HEK293T (cell line): Measurements from ENCODE around the gene RNF220.

Experiments used
- CTCF ChIA-PET: fragments of 350-600 bp; formaldehyde crosslinking; extraction: SDS; loops from one replicate; lab custom pipeline; 2021; ENCODE audit warnings: antibody characterized with exemption, inconsistent platforms; lab: Yijun Ruan, JAX
- POLR2A ChIA-PET: fragments of 350-600 bp; formaldehyde crosslinking; extraction: SDS; loops from one replicate; lab custom pipeline; 2020; ENCODE audit warnings: antibody characterized with exemption, inconsistent platforms; lab: Yijun Ruan, JAX
- DNase-seq: peaks from one replicate; pipeline ENCODE4 v3.0.0; 2012; ENCODE audit warnings: mixed read lengths; ENCODE audit errors: extremely low spot score
- ARNT ChIP-seq: fragments of 450-650 bp; IDR thresholded peaks from 2 replicates; pipeline ENCODE4 v1.6.1; 2017; ENCODE audit warnings: mild to moderate bottlenecking
- BHLHE40 ChIP-seq: fragments of 450-650 bp; IDR thresholded peaks from 2 replicates; pipeline ENCODE4 v1.6.1; 2016; ENCODE audit warnings: mild to moderate bottlenecking, moderate library complexity, borderline replicate concordance
- CTBP1 ChIP-seq: fragments of 450-650 bp; IDR thresholded peaks from 2 replicates; pipeline ENCODE4 v1.6.1; 2016; ENCODE audit warnings: borderline replicate concordance
- ELF4 ChIP-seq: fragments of 450-650 bp; IDR thresholded peaks from 2 replicates; pipeline ENCODE4 v1.6.1; 2017; ENCODE audit warnings: antibody characterized with exemption
- FOXA1 ChIP-seq: fragments of 450-650 bp; IDR thresholded peaks from 2 replicates; pipeline ENCODE4 v1.6.1; 2016; ENCODE audit warnings: mild to moderate bottlenecking
- FOXK2 ChIP-seq: fragments of 450-650 bp; IDR thresholded peaks from 2 replicates; pipeline ENCODE4 v1.6.1; 2016; ENCODE audit warnings: mild to moderate bottlenecking
- FOXM1 ChIP-seq: fragments of 450-650 bp; IDR thresholded peaks from 2 replicates; pipeline ENCODE4 v1.6.1; 2017; ENCODE audit warnings: mild to moderate bottlenecking, borderline replicate concordance
- HDGF ChIP-seq: fragments of 450-650 bp; IDR thresholded peaks from 2 replicates; pipeline ENCODE4 v1.6.1; 2017; ENCODE audit warnings: antibody characterized with exemption, borderline replicate concordance
- L3MBTL2 ChIP-seq: fragments of 450-650 bp; conservative IDR thresholded peaks from 2 replicates; pipeline ENCODE4 v1.6.1; 2016; ENCODE audit warnings: mild to moderate bottlenecking
- LEF1 ChIP-seq: fragments of 450-650 bp; IDR thresholded peaks from 2 replicates; pipeline ENCODE4 v1.6.1; 2017; ENCODE audit warnings: mild to moderate bottlenecking, borderline replicate concordance
- NFRKB ChIP-seq: fragments of 450-650 bp; IDR thresholded peaks from 2 replicates; pipeline ENCODE4 v1.6.1; 2016; ENCODE audit warnings: mild to moderate bottlenecking, moderate library complexity
- SP1 ChIP-seq: fragments of 450-650 bp; IDR thresholded peaks from 2 replicates; pipeline ENCODE4 v1.6.1; 2017
- SUZ12 ChIP-seq: fragments of 450-650 bp; IDR thresholded peaks from 2 replicates; pipeline ENCODE4 v1.6.1; 2016; ENCODE audit warnings: mild to moderate bottlenecking
- TARDBP ChIP-seq: fragments of 450-650 bp; IDR thresholded peaks from 2 replicates; pipeline ENCODE4 v1.6.1; 2016
- ZNF384 ChIP-seq: fragments of 450-650 bp; IDR thresholded peaks from 2 replicates; pipeline ENCODE4 v1.6.1; 2016
- TF ChIP-seq, protein P1 (sequence below): fragments of 450-650 bp; IDR thresholded peaks from 2 replicates; pipeline ENCODE4 v1.6.1; 2016

RNF220 gene

DNA sequence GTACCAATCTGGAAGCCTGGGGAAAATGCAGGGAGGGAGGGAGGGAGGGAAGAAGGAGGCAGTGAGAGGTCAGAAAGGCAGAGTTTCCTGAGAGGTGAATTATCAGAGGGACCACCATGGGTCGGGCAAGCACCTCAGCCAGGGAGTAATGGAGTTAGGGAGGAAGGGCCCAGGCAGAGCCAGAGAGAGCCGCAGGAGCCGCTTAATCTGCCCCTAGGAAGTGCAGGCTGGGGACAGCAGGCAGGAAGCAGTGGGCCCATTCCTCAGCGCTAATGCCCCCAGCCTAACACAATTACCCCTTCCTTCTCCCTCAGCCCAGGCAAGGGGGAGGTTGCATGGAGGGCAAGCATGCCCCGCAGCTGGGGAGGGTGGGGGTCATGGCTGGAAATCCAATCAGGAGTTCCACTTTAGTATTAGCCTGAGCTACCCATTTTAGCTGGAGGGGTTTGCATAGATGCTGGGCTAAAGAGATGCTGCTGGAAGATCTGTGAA lies 160.2 kb downstream of the RNF220 start:
- TF ChIP-seq ZNF384 (no peak), ELF4 (no peak), HDGF (no peak), SUZ12 (no peak), LEF1 (no peak), L3MBTL2 (no peak), FOXK2 (no peak), SP1 (no peak), TARDBP (no peak), BHLHE40 (no peak), ARNT (no peak), FOXM1 (no peak)
- TF ChIP-seq, protein P1, sequence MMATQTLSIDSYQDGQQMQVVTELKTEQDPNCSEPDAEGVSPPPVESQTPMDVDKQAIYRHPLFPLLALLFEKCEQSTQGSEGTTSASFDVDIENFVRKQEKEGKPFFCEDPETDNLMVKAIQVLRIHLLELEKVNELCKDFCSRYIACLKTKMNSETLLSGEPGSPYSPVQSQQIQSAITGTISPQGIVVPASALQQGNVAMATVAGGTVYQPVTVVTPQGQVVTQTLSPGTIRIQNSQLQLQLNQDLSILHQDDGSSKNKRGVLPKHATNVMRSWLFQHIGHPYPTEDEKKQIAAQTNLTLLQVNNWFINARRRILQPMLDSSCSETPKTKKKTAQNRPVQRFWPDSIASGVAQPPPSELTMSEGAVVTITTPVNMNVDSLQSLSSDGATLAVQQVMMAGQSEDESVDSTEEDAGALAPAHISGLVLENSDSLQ, result no peak
- DNase-seq, result no peak
- CTCF ChIA-PET, result interaction anchor here (1.4 kb wide), 1 partner anchor 29 kb away, joined by 4 read pairs; no protein-coding TSS in a partner anchor
- POLR2A ChIA-PET, result no interaction called here

DNA sequence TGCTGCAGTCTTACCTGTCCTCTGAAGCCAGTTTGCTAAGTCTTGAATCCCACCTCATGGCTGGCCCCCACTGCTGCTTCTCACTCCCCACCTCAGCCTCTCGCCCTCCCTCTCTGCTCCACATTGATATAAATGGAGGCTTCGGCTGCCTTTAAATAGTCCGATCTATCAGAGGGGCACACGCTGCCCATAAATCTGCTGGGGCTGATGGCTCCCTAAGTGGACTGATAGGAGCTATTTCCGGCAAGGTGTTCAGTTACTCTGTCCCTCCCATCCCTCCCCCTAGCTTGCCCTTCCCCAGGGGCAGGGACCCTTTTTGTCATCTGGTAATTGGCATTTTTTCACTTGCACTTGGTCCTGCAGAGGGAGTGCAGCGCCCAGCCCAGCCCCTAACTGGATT lies 160.8 kb downstream of the RNF220 start:
- CTCF ChIA-PET, result interaction anchor here (1.4 kb wide), 2 partner anchors 10 to 29 kb away, joined by 3 to 4 read pairs; no protein-coding TSS in a partner anchor
- POLR2A ChIA-PET, result no interaction called here
- no peak for DNase-seq
- TF ChIP-seq, protein P1, result no peak
- TF ChIP-seq FOXK2 (no peak), L3MBTL2 (no peak), SUZ12 (no peak), CTBP1 (no peak), FOXA1 (no peak), TARDBP (no peak), ARNT (no peak)

DNA sequence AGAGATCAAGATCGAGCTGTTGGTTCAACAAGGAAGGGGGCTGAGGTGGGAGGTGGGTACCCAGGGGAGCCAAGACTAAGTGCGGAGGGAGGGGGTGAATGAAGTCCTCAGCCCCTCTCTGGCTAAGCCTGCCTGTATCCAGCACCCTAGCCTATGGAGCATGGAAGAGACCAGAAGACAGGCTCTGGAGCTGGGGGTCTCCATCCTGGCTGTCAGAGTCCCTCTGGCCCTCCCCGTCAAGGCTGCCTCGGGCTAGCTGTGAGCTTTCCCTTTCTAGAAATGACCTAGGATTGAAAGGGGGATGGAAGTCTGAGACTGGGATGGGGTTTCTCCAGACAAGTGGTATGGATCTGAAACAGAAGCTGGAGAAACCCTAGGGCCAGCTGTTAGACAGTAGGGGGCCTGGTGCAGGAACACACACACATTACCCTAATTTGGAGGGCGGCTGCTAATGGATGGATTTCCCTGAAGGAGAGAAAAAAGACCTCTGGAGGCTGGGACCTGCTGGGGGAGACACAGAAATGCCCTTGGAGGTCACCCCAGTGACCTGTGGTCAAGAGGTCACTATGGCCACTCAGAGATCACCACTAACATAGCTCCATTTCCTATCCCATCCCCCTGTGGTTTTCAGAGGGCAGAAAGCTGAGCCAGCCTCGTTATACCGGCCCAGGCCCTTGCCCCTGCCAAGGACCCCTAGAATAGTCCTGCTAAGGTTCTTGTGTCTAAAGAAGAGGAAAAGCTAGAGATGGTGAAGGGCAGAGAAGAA lies 161.4 kb downstream of the RNF220 start:
- DNase-seq, result no peak
- ChIA-PET POLR2A (no interaction called here), CTCF (interaction anchor here (1.4 kb wide), 2 partner anchors 10 to 28 kb away, joined by 3 to 4 read pairs; no protein-coding TSS in a partner anchor)
- TF ChIP-seq NFRKB (no peak), FOXK2 (no peak), FOXM1 (no peak)

DNA sequence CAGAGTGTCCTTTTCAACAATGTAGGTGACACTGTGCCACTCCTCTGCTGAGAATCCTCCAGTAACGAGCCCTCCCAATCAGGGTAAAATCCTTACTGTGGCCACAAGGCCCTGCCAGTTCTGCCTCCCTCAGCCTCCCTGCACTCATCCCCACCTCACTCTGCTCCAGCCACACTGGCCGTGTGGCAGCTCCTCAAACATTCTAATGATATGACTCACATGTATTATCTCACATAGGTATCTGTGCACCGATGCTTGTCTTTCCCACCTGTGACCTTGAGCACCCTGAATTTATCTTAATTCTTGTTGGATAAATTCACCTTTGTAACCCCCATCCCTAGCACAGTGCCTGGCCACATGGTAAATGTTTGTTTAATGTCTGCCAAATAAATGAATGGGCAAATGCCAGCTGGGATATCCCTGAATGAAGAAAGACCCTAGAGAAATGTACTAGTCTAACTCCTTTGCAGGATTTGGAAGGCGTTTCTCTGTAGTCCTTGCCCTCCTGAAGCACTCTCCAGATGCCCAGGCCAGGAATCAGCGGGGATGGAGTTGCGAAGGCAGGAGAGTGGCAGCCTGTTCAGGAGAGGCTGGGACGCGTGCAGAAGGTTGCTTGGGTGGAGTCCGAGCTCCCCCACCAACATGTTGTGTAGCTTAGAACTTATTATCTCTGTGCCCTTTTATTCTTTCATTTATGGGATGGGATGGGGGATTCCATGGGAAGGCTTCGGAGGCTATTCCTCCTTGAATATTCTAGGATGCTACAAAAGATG lies 163.3 kb downstream of the RNF220 start:
- no peak for DNase-seq
- POLR2A ChIA-PET, result interaction anchor here (0.6 to 0.9 kb wide), 3 partner anchors 19 to 1715 kb away, joined by 3 to 4 read pairs (median 3); no protein-coding TSS in a partner anchor
- CTCF ChIA-PET, result interaction anchor here (1.1 kb wide), 1 partner anchor 8 kb away, joined by 3 read pairs; no protein-coding TSS in a partner anchor
- no peak for TF ChIP-seq SP1
- TF ChIP-seq TARDBP, result no peak
- TF ChIP-seq FOXK2, result no peak
- TF ChIP-seq LEF1, result no peak

DNA sequence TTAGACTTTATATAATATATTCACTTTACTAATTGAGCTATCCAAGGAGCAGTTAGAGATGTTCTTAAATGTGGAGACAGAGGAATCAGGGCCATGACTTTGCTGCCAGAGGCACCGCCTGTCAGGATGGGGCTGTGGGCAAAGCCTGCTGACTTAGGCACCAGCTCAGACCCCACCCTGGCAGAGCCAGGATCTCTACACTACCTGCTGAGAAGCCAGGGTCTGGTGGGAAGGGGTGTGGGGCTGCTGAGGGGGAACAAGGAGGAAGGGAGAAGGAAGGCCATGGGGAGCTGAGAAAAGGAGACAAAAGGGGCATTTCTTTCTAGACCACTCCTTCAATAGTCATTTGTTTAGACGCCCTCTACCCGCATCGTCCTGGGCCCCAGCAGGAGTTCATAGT lies 164.4 kb downstream of the RNF220 start:
- no peak for DNase-seq
- POLR2A ChIA-PET, result interaction anchor here (1.9 kb wide), 1 partner anchor 62 kb away, joined by 5 read pairs; no protein-coding TSS in a partner anchor
- TF ChIP-seq L3MBTL2, result no peak
- TF ChIP-seq NFRKB, result no peak
- TF ChIP-seq ELF4, result no peak
- TF ChIP-seq, protein P1, result no peak
- TF ChIP-seq ARNT, result no peak
- no peak for TF ChIP-seq FOXA1
- TF ChIP-seq FOXM1, result no peak
- no peak for TF ChIP-seq SP1
- no peak for TF ChIP-seq SUZ12
- TF ChIP-seq LEF1, result no peak
- TF ChIP-seq CTBP1, result no peak
- no peak for TF ChIP-seq BHLHE40
- no peak for TF ChIP-seq TARDBP
- TF ChIP-seq FOXK2, result no peak
- no peak for TF ChIP-seq ZNF384
- no peak for TF ChIP-seq HDGF
- CTCF ChIA-PET, result interaction anchor here (0.8 to 1.1 kb wide), 2 partner anchors 9 to 15 kb away, joined by 3 to 4 read pairs; no protein-coding TSS in a partner anchor
